LNCAP (cell line): ENCODE data around the gene NARF.

Experiments used
- CTCF ChIP-seq: fragments of 450-650 bp; IDR thresholded peaks from 2 replicates; pipeline ENCODE4 v1.5.1; 2017; ENCODE audit warnings: mild to moderate bottlenecking

The NARF gene

GRCh38 chr17:82444941-82445521 lies 13.5 kb upstream of the NARF start:
- TF ChIP-seq CTCF: no peak

- no peak for TF ChIP-seq CTCF
Observed at GRCh38 chr17:82445542-82445941, 13.0 kb upstream of the NARF start.

- TF ChIP-seq CTCF: no peak
Observed at GRCh38 chr17:82446124-82446523, 12.4 kb upstream of the NARF start.

- no peak for TF ChIP-seq CTCF
Observed at GRCh38 chr17:82446649-82447048, 11.9 kb upstream of the NARF start.

- no peak for TF ChIP-seq CTCF
Observed at GRCh38 chr17:82447876-82448275, 10.7 kb upstream of the NARF start.

- no peak for TF ChIP-seq CTCF
Observed at GRCh38 chr17:82449131-82449882, 9.2 kb upstream of the NARF start.

GRCh38 chr17:82449883-82450356 lies 8.6 kb upstream of the NARF start:
- no peak for TF ChIP-seq CTCF
